ENCODE results near the gene PPARA.

PPARA gene

DNA sequence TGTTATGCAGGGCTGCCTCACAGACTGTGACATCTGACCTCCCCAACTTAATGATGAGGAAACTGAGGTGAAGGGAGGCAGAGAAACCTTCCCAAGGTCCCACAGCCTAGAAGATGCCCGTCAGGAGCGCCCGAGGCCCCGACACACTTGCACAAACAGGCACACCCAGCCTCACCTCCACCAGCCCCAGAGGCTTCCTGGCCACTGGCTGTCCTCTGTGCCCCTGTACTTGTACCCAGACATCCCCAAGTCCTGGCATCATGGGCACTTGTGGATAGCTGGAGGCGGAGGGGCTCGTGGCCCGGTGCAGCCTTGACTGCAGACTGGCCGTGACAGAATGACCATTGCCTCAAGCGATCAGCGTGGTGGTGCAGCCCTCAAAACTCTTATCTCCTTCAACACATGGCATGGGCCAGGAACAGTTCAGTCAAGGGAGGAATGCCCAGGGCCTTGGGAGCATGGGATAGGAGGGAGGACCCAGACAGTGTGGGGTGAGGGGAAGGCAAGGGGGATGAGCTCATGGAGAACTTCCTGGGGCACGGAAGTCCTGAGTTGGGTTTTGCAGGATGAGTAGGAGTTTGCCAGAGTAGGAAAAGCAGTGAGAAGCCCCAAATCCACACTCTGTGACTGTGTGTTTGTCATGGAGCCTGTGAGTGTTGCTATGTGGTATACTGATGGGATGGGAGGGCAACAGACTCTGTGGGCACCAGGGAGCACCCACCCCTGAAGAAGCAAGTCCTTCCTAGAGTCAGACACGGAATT lies 25.8 kb upstream of the PPARA start:
- DNase-seq (ENCODE audit: low spot score): no peak
- peak overlapping the region; percentile 6; the same call in 1 of the 2 replicates for H3K27ac ChIP-seq
- TF ChIP-seq CTCF (conservative IDR thresholded peaks at IDR 0.05; ENCODE audit: low read depth): no peak
- ChIA-PET CTCF (interaction anchor here (0.7 to 1.1 kb wide), 2 partner anchors 145 to 190 kb away, joined by 3 to 5 read pairs; no protein-coding TSS in a partner anchor), POLR2A (ENCODE audit: low non-redundant PET) (no interaction called here)

- H3K27ac ChIP-seq: peak overlapping the region; percentile 52
- POLR2A ChIA-PET (ENCODE audit: low non-redundant PET): no interaction called here
- no peak for DNase-seq (ENCODE audit: low spot score)
- no peak for TF ChIP-seq CTCF (conservative IDR thresholded peaks at IDR 0.05; ENCODE audit: low read depth)
- CTCF ChIA-PET: interaction anchor here (0.7 kb wide), 2 partner anchors 144 to 423 kb away, joined by 3 to 5 read pairs; no protein-coding TSS in a partner anchor
Measured at GRCh38 chr22:46125311-46125710, 25.0 kb upstream of the PPARA start.

GRCh38 chr22:46125816-46126765 lies 24.2 kb upstream of the PPARA start:
- CTCF ChIA-PET: interaction anchor here (0.6 to 0.7 kb wide), 2 partner anchors 179 to 422 kb away, joined by 5 to 6 read pairs; no protein-coding TSS in a partner anchor
- POLR2A ChIA-PET (ENCODE audit: low non-redundant PET): no interaction called here
- H3K27ac ChIP-seq: peak overlapping the region; percentile 52

DNA sequence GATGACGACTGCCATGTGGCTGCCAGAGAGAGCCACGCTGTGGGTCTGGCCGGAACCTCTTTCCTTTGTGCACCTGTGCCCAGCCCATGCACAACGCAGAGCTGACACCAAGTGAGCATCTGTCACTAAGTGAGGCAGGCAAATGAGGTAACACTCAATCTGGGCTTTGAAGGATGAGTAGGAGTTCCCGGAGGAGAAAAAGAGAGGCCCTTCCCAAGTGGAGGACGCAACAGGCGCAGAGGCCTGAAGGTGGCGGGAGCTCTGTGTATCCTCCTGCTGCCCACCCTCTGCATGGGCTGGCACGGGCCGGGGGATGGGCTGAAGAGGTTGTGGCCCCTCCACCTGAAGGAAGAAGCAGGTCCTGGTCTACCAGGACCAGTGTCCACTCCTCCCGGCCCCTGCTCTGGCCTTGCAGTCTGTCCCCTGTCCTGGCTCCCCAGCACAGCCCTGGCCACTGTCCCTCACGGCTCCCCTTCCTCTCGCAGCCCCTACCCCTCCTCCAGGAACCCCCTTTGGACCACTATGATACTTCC lies 23.4 kb upstream of the PPARA start:
- CTCF ChIA-PET: no interaction called here
- DNase-seq (ENCODE audit: low spot score): no peak
- POLR2A ChIA-PET (ENCODE audit: low non-redundant PET): no interaction called here
- peak overlapping the region; percentile 52 for H3K27ac ChIP-seq
- TF ChIP-seq CTCF (conservative IDR thresholded peaks at IDR 0.05; ENCODE audit: low read depth): no peak

More at GRCh38 chr22:46125816-46126765, 24.2 kb upstream of the PPARA start:
- TF ChIP-seq CTCF (conservative IDR thresholded peaks at IDR 0.05; ENCODE audit: low read depth): no peak
- DNase-seq (ENCODE audit: low spot score): no peak

DNA sequence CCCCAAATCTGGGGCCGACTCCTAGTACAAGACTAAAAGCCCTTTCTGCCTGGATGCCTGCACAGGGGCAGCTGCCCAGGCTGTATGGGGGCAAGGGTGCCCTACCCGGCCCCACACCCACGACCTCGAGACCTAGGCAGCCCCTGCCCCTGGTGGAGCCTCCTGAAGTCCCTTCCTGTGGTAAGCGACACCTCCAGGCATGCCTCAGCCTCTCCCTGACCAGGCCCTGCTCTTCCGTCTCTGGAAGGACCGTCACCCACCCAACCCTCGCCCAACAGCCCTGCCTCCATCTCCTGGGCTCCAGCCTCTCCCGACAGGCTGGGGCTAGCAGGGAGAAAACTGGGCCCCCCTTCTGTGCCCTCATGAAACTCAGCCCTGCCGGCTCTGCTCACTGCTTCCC lies 22.8 kb upstream of the PPARA start:
- no peak overlapping the region for H3K27ac ChIP-seq
- POLR2A ChIA-PET (ENCODE audit: low non-redundant PET): no interaction called here
- no peak for DNase-seq (ENCODE audit: low spot score)
- TF ChIP-seq CTCF (conservative IDR thresholded peaks at IDR 0.05; ENCODE audit: low read depth): no peak
- CTCF ChIA-PET: no interaction called here

DNA sequence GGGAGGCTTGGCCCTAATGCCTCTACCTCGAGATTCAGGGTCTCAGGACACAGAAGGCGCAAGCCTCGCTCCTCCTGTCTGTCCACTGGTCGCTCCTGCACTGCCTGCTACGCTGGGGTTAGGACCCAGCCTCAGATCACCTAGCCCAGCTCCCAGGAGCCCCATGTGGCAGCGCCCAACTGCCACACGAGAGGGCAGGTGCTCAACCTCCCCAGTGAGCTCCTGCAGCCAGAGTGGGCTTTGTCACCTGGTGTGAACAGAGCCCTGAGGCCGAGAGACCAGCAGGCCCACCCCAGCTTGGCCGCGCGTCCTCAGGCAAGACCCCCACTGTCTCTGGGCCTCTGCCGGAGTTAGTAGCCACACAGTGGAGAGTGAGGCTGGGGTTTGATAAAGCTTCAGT lies 21.7 kb upstream of the PPARA start:
- no peak for DNase-seq (ENCODE audit: low spot score)
- no peak for TF ChIP-seq CTCF (conservative IDR thresholded peaks at IDR 0.05; ENCODE audit: low read depth)
- POLR2A ChIA-PET (ENCODE audit: low non-redundant PET): no interaction called here
- CTCF ChIA-PET: no interaction called here
- no peak overlapping the region for H3K27ac ChIP-seq
